Fibroblast of lung (primary cell): Measurements from ENCODE around the gene IGIP. TPM values are rescaled to one million over a fixed set of nuclear protein-coding genes. Genes with fewer than 3 reads are reported as not detected.

ENCODE experiments used
- DNase-seq, 2 donors: peaks; one replicate each; pipeline versions ENCODE4 v3.0.0 to v3.0.0-alpha.2; 2010; ENCODE audit warnings: low read depth in 2 of 2
- H2AFZ ChIP-seq: 2 replicates; pipeline ENCODE4 v1.5.1; 2012; ENCODE audit warnings: low read length, control low read depth, inconsistent platforms
- H3K27ac ChIP-seq: 2 replicates; pipeline ENCODE4 v1.5.1; 2011; ENCODE audit warnings: low read length, control low read depth; ENCODE audit not compliant: insufficient read depth
- H3K27me3 ChIP-seq: 2 replicates; pipeline ENCODE4 v1.5.1; 2011; ENCODE audit warnings: mild to moderate bottlenecking, low read length; ENCODE audit not compliant: control insufficient read depth, insufficient read depth
- H3K36me3 ChIP-seq: 2 replicates; pipeline ENCODE4 v1.5.1; 2011; ENCODE audit warnings: low read length; ENCODE audit not compliant: control insufficient read depth, insufficient read depth
- H3K4me1 ChIP-seq: 2 replicates; pipeline ENCODE4 v1.5.1; 2011; ENCODE audit warnings: low read length; ENCODE audit not compliant: control insufficient read depth, insufficient read depth; ENCODE audit errors: extremely low read depth
- H3K4me2 ChIP-seq: 2 replicates; pipeline ENCODE4 v1.5.1; 2011; ENCODE audit warnings: low read length, control low read depth; ENCODE audit not compliant: insufficient read depth; ENCODE audit errors: extremely low read depth
- H3K4me3 ChIP-seq, 4 experiments: fragments of 200-600 bp in 1 of 4; sonication (generic) in 1 of 4; replicated peaks in 1 of 4; 2 replicates each; pipeline ENCODE4 v1.5.1; 2011 to 2016; ENCODE audit warnings: low read length in 4 of 4, low read depth in 3 of 4, mild to moderate bottlenecking in 3 of 4, control low read depth in 2 of 4, inconsistent platforms in 1 of 4, mixed read lengths in 1 of 4; ENCODE audit not compliant: insufficient read depth in 1 of 4; ENCODE audit errors: control extremely low read depth in 1 of 4
- H3K79me2 ChIP-seq: 2 replicates; pipeline ENCODE4 v1.5.1; 2012; ENCODE audit warnings: mild to moderate bottlenecking, low read length, inconsistent platforms; ENCODE audit not compliant: control insufficient read depth, insufficient read depth
- H3K9ac ChIP-seq: 2 replicates; pipeline ENCODE4 v1.5.1; 2011; ENCODE audit warnings: mild to moderate bottlenecking, low read length, control low read depth; ENCODE audit not compliant: insufficient read depth
- H3K9me3 ChIP-seq: 2 replicates; pipeline ENCODE4 v1.5.1; 2012; ENCODE audit warnings: low read depth, low read length; ENCODE audit not compliant: control insufficient read depth, insufficient read depth
- H4K20me1 ChIP-seq: 2 replicates; pipeline ENCODE4 v1.5.1; 2011; ENCODE audit warnings: low read length; ENCODE audit not compliant: control insufficient read depth, insufficient read depth; ENCODE audit errors: extremely low read depth
- EZH2 ChIP-seq: IDR thresholded peaks from 2 replicates; pipeline ENCODE4 v1.5.1; 2012; ENCODE audit warnings: low read length, control low read depth, mild to moderate bottlenecking; ENCODE audit errors: missing control alignments
- polyA plus RNA-seq, 2 donors: library from polyadenylated mRNA; depleted of rRNA in 1 of 2; stranded (reverse) in 1 of 2; unstranded in 1 of 2; fragments of >200 nt; gene quantifications; 2 replicates each; pipeline ENCODE4 v1.2.1, GENCODE V29; 2011 to 2012; ENCODE audit warnings: missing spikeins in 1 of 2
- total RNA-seq: library from RNA; depleted of rRNA; stranded (reverse); fragments of >200 nt; gene quantifications from 2 replicates; pipeline ENCODE4 v1.2.1, GENCODE V29; 2014
- TF ChIP-seq, protein P1 (sequence below), 2 donors: IDR thresholded peaks in 1 of 2; conservative IDR thresholded peaks in 1 of 2; 1 replicate in 1 of 2; 2 replicates in 1 of 2; pipeline ENCODE4 v1.5.1; 2011 to 2012; ENCODE audit warnings: low read length in 2 of 2, control low read depth in 1 of 2, inconsistent platforms in 1 of 2, low read depth in 1 of 2, mild to moderate bottlenecking in 1 of 2

IGIP gene
- total and polyA plus RNA-seq, 2 donors (not counting 1 experiment from before 2014, with no cell fraction given) = 3.8 to 11.7 TPM

DNA sequence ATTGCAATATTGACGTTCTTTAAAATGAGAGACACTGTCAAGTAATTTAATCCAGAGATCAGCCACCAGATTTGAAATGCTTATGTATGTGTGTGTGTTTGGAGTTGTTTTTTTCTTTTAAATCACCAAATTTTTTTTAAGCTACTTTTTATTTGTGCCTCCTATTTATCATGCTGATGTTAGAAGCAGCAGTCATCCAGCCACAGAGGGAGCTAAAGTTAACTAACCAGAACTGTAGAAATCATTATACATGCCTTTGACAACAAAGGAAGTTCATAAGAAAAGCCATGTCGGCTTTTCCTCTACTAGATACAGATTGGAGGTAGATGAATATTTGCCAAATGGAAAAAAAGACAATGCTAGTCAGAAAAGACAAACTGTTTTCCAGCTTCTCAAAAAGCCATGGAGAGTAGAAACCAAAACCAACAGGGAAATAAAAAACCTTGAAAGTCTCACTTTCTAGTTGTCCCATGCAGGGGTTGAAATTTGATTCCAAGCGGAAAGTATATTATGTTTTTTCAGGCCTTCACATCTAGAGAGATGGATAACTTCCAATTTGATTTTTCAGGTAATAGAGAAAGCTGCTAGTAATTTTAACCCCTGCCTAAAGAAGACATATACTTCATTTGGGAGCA lies 7.3 kb upstream of the IGIP start:
- H3K4me1 ChIP-seq = peaks cover 3% of the 10 kb centered on the region
- no peaks in the 10 kb centered on the region for H3K36me3 ChIP-seq
- no peak overlapping the region for H3K4me3 ChIP-seq
- H3K9me3 ChIP-seq = no peaks in the 10 kb centered on the region
- H4K20me1 ChIP-seq = peaks cover 3% of the 10 kb centered on the region
- DNase-seq = no peak
- no peak overlapping the region for H3K4me2 ChIP-seq
- H2AFZ ChIP-seq = no peak overlapping the region
- TF ChIP-seq EZH2 = no peak
- TF ChIP-seq, protein P1, sequence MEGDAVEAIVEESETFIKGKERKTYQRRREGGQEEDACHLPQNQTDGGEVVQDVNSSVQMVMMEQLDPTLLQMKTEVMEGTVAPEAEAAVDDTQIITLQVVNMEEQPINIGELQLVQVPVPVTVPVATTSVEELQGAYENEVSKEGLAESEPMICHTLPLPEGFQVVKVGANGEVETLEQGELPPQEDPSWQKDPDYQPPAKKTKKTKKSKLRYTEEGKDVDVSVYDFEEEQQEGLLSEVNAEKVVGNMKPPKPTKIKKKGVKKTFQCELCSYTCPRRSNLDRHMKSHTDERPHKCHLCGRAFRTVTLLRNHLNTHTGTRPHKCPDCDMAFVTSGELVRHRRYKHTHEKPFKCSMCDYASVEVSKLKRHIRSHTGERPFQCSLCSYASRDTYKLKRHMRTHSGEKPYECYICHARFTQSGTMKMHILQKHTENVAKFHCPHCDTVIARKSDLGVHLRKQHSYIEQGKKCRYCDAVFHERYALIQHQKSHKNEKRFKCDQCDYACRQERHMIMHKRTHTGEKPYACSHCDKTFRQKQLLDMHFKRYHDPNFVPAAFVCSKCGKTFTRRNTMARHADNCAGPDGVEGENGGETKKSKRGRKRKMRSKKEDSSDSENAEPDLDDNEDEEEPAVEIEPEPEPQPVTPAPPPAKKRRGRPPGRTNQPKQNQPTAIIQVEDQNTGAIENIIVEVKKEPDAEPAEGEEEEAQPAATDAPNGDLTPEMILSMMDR (conservative IDR thresholded peaks at IDR 0.05 in 1 of 2, IDR thresholded peaks at IDR 0.05 in 1 of 2; ENCODE audit: low read depth in 1 of 2, low read length in 2 of 2) = no peak
- H3K27me3 ChIP-seq = no peaks in the 10 kb centered on the region
- no peak overlapping the region for H3K9ac ChIP-seq
- no peak overlapping the region for H3K27ac ChIP-seq
- peaks cover 39% of the 10 kb centered on the region for H3K79me2 ChIP-seq

DNA sequence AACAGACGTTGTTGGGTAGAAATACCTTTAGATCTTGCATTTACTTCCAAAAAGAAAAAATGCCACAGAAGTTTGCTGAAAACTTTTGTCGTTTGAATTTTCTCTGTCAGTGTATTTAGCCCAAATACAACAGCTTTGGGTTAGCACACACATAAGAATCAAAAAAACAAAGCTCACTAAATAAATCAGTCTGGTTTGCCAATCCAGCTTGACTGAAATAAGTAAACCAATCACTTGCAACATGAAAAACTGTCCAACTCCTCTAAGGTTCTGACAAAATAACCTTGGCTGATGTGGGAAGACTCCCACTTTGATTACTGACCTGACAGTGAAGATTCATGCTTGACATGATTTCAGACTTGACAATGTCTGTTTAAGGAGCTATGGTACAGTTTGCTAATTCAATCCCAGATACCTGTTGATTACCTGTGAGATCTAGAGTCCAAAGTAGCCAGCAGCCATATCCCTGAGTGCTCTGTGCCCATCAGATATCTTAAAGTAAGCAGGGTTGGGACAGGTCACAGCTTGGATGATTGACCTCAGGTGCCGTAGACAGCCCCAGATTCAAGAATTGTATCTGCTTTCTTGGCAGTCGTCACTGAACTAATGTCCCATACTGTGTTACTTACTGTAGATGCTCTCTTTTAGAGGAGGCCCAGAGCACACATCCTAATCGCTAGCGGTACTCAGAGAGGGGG lies 727 bp downstream of the IGIP start:
- Histone ChIP-seq H4K20me1 (no peaks in the 10 kb centered on the region), H3K4me1 (peaks cover 7% of the 10 kb centered on the region), H3K79me2 (peaks cover 14% of the 10 kb centered on the region)

DNA sequence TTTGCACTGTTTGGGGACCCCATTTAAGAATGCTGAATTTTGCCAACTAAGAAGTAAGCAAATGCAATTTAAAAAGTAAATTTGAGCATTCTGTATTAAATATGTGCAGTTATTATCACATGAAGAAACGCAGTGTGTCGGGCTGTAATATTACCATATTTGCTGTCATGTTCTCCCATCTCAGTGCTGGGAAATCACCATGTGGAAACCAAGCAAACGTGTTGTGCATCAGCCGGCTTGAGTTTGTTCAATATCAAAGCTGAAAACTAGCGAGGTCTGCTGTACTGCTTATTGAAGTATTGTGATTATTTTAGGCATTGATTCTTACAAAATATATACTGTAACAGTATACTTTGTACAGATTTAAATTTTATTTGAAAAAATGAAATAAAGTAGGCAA lies 2.6 kb downstream of the IGIP start:
- no peak overlapping the region for H3K4me2 ChIP-seq
- no peaks in the 10 kb centered on the region for H4K20me1 ChIP-seq
- H3K4me1 ChIP-seq = peaks cover 15% of the 10 kb centered on the region
- H3K79me2 ChIP-seq = peaks cover 14% of the 10 kb centered on the region
- H3K36me3 ChIP-seq = no peaks in the 10 kb centered on the region
- no peak overlapping the region for H2AFZ ChIP-seq
- H3K27ac ChIP-seq = no peak overlapping the region
- no peak for TF ChIP-seq EZH2
- TF ChIP-seq, protein P1 (conservative IDR thresholded peaks at IDR 0.05 in 1 of 2, IDR thresholded peaks at IDR 0.05 in 1 of 2; ENCODE audit: low read depth in 1 of 2, low read length in 2 of 2) = no peak
- H3K9me3 ChIP-seq = no peaks in the 10 kb centered on the region
- H3K4me3 ChIP-seq = no peak overlapping the region
- H3K9ac ChIP-seq = no peak overlapping the region
- H3K27me3 ChIP-seq = no peaks in the 10 kb centered on the region
- DNase-seq = no peak

More for the DNA sequence above, 727 bp downstream of the IGIP start:
- TF ChIP-seq, protein P1 (conservative IDR thresholded peaks at IDR 0.05 in 1 of 2, IDR thresholded peaks at IDR 0.05 in 1 of 2; ENCODE audit: low read depth in 1 of 2, low read length in 2 of 2) = no peak
- TF ChIP-seq EZH2 = no peak
- H3K4me2 ChIP-seq = no peak overlapping the region
- no peak overlapping the region for H3K9ac ChIP-seq
- no peak overlapping the region for H3K4me3 ChIP-seq
- no peak for DNase-seq
- H2AFZ ChIP-seq = no peak overlapping the region
- H3K36me3 ChIP-seq = no peaks in the 10 kb centered on the region
- no peaks in the 10 kb centered on the region for H3K27me3 ChIP-seq
- H3K27ac ChIP-seq = no peak overlapping the region
- no peaks in the 10 kb centered on the region for H3K9me3 ChIP-seq
